H1 (cell line): Measurements from ENCODE around the gene WDR1. TPM values are rescaled to one million over a fixed set of nuclear protein-coding genes. Genes with fewer than 3 reads are reported as not detected.

Source experiments
- CTCF ChIA-PET: fragments of 300-600 bp; sonication (Branson Sonifier 250); formaldehyde crosslinking; loops from one replicate; lab custom pipeline; 2021; ENCODE audit not compliant: partially characterized antibody; lab: Charles Lee
- POLR2A ChIA-PET: fragments of 300-600 bp; sonication (Branson Sonifier 250); formaldehyde crosslinking; loops from one replicate; lab custom pipeline; 2021; ENCODE audit warnings: inconsistent platforms; ENCODE audit not compliant: partially characterized antibody; lab: Charles Lee
- DNase-seq, 2 experiments: peaks; one replicate each; pipeline versions ENCODE4 v3.0.0 to v3.0.0-alpha.2; 2010 to 2022; ENCODE audit warnings: low spot score in 2 of 2, low read depth in 1 of 2, mixed read lengths in 1 of 2
- FAIRE-seq: peaks from 2 replicates; lab custom pipeline; 2011; peaks lifted over from hg19 to GRCh38; lab: Jason Lieb, UNC
- H2AFZ ChIP-seq: 2 replicates; pipeline ENCODE4 v1.8.1; 2012; ENCODE audit warnings: low read length, inconsistent platforms
- H2AK5ac ChIP-seq: 2 replicates; pipeline ENCODE4 v1.6.1; 2013; ENCODE audit warnings: low read depth, low read length
- H2BK120ac ChIP-seq: replicated peaks from 2 replicates; pipeline ENCODE3; 2013; ENCODE audit warnings: low read depth, low read length, inconsistent platforms
- H2BK12ac ChIP-seq: 2 replicates; pipeline ENCODE4 v1.6.1; 2013; ENCODE audit warnings: low read depth, low read length
- H2BK15ac ChIP-seq: 2 replicates; pipeline ENCODE4 v1.6.1; 2013; ENCODE audit warnings: low read length
- H2BK20ac ChIP-seq: 2 replicates; pipeline ENCODE4 v1.6.1; 2013; ENCODE audit warnings: low read length
- H2BK5ac ChIP-seq: 2 replicates; pipeline ENCODE4 v1.6.1; 2013; ENCODE audit warnings: low read depth, low read length
- H3K14ac ChIP-seq: 2 replicates; pipeline ENCODE4 v1.6.1; 2013; ENCODE audit warnings: inconsistent platforms; ENCODE audit not compliant: insufficient read length
- H3K18ac ChIP-seq: 2 replicates; pipeline ENCODE4 v1.6.1; 2013; ENCODE audit warnings: low read length; ENCODE audit errors: extremely low read depth
- H3K23ac ChIP-seq: 2 replicates; pipeline ENCODE4 v1.6.1; 2013; ENCODE audit warnings: inconsistent platforms; ENCODE audit not compliant: insufficient read length
- H3K23me2 ChIP-seq: 2 replicates; pipeline ENCODE4 v1.6.1; 2013; ENCODE audit warnings: low read depth, low read length
- H3K27ac ChIP-seq: 2 replicates; pipeline ENCODE4 v1.6.1; 2011; ENCODE audit warnings: low read depth, low read length, inconsistent platforms
- H3K27me3 ChIP-seq, 4 experiments: replicated peaks in 1 of 4; 1 replicate in 1 of 4; 2 replicates in 3 of 4; pipeline versions ENCODE4 v1.6.1 to v1.8.1; 2011 to 2013; ENCODE audit warnings: low read length in 3 of 4, mild to moderate bottlenecking in 3 of 4, inconsistent platforms in 2 of 4, mixed read lengths in 2 of 4, moderate library complexity in 1 of 4; ENCODE audit not compliant: control insufficient read depth in 3 of 4, insufficient read depth in 3 of 4; ENCODE audit errors: extremely low read depth in 1 of 4
- H3K36me3 ChIP-seq, 4 experiments: 2 replicates each; pipeline versions ENCODE4 v1.6.1 to v1.8.1; 2011 to 2013; ENCODE audit warnings: mild to moderate bottlenecking in 4 of 4, low read length in 3 of 4, moderate library complexity in 2 of 4, control low read depth in 1 of 4, inconsistent platforms in 1 of 4; ENCODE audit not compliant: insufficient read depth in 4 of 4, control insufficient read depth in 2 of 4
- H3K4ac ChIP-seq: replicated peaks from 2 replicates; pipeline ENCODE3; 2013; ENCODE audit warnings: low read length, low read depth, mixed read lengths, inconsistent platforms; ENCODE audit not compliant: insufficient read length
- H3K4me1 ChIP-seq, 4 experiments: replicated peaks in 1 of 4; 1 replicate in 1 of 4; 2 replicates in 3 of 4; pipeline versions ENCODE4 v1.6.1 to v1.8.1; 2011 to 2013; ENCODE audit warnings: low read length in 3 of 4, inconsistent platforms in 2 of 4, mixed read lengths in 1 of 4; ENCODE audit not compliant: insufficient read depth in 4 of 4, control insufficient read depth in 3 of 4
- H3K4me2 ChIP-seq, 2 experiments: 2 replicates each; pipeline versions ENCODE4 v1.6.1 to v1.8.1; 2011 to 2013; ENCODE audit warnings: low read depth in 2 of 2, low read length in 2 of 2, control low read depth in 1 of 2, inconsistent platforms in 1 of 2, mild to moderate bottlenecking in 1 of 2; ENCODE audit not compliant: insufficient read depth in 1 of 2
- H3K4me3 ChIP-seq, 4 experiments: fragments of 200-600, 300-600 bp in 1 of 4; sonication (generic), shearing (Covaris generic), sonication (Bioruptor Twin) in 1 of 4; 2 replicates each; pipeline versions ENCODE4 v1.5.1 to v1.8.1; 2011 to 2016; ENCODE audit warnings: low read length in 4 of 4, low read depth in 3 of 4, control low read depth in 2 of 4, inconsistent platforms in 2 of 4, mild to moderate bottlenecking in 2 of 4, mixed read lengths in 1 of 4, moderate library complexity in 1 of 4; ENCODE audit not compliant: insufficient read depth in 2 of 4; ENCODE audit errors: extremely low read depth in 1 of 4
- H3K56ac ChIP-seq: replicated peaks from 2 replicates; pipeline ENCODE3; 2013; ENCODE audit warnings: low read depth, mild to moderate bottlenecking, mixed read lengths, low read length, inconsistent platforms; ENCODE audit not compliant: insufficient read length
- H3K79me1 ChIP-seq: 2 replicates; pipeline ENCODE4 v1.6.1; 2013; ENCODE audit warnings: low read depth, low read length, control low read depth
- H3K79me2 ChIP-seq, 2 experiments: 2 replicates each; pipeline versions ENCODE4 v1.6.1 to v1.8.1; 2012 to 2013; ENCODE audit warnings: low read length in 2 of 2, mild to moderate bottlenecking in 2 of 2, inconsistent platforms in 1 of 2; ENCODE audit not compliant: insufficient read depth in 2 of 2, control insufficient read depth in 1 of 2
- H3K9ac ChIP-seq, 4 experiments: replicated peaks in 1 of 4; 1 replicate in 1 of 4; 2 replicates in 3 of 4; pipeline versions ENCODE4 v1.6.1 to v1.8.1; 2011 to 2013; ENCODE audit warnings: low read depth in 3 of 4, low read length in 3 of 4, control low read depth in 2 of 4, mild to moderate bottlenecking in 2 of 4, moderate library complexity in 2 of 4, inconsistent platforms in 1 of 4; ENCODE audit errors: extremely low read depth in 1 of 4
- H3K9me3 ChIP-seq, 2 experiments: 2 replicates each; pipeline versions ENCODE4 v1.6.1 to v1.8.1; 2012 to 2013; ENCODE audit warnings: mild to moderate bottlenecking in 2 of 2, moderate library complexity in 2 of 2, control low read depth in 1 of 2, inconsistent platforms in 1 of 2, low read depth in 1 of 2, low read length in 1 of 2, mixed read lengths in 1 of 2; ENCODE audit not compliant: insufficient read depth in 2 of 2
- H4K20me1 ChIP-seq, 2 experiments: replicated peaks in 1 of 2; 2 replicates each; pipeline versions ENCODE3 to v1.8.1; 2011 to 2013; ENCODE audit warnings: inconsistent platforms in 2 of 2, low read length in 2 of 2, mild to moderate bottlenecking in 1 of 2; ENCODE audit not compliant: insufficient read depth in 2 of 2, control insufficient read depth in 1 of 2
- H4K5ac ChIP-seq: 2 replicates; pipeline ENCODE4 v1.6.1; 2013; ENCODE audit warnings: low read length, low read depth, mixed read lengths, inconsistent platforms; ENCODE audit not compliant: insufficient read length
- H4K8ac ChIP-seq: 2 replicates; pipeline ENCODE4 v1.8.0; 2013; ENCODE audit warnings: mild to moderate bottlenecking, moderate library complexity, low read length, inconsistent platforms; ENCODE audit not compliant: insufficient read depth; ENCODE audit errors: extremely low read depth
- H4K91ac ChIP-seq: replicated peaks from 2 replicates; pipeline ENCODE3; 2013; ENCODE audit warnings: low read length, mixed read lengths, inconsistent platforms; ENCODE audit not compliant: insufficient read length
- ASH2L ChIP-seq: fragments of 200-600, 300-600 bp; sonication (generic); IDR thresholded peaks from one replicate; pipeline ENCODE4 v1.7.1; 2017; ENCODE audit warnings: low read length
- CREB1 ChIP-seq: IDR thresholded peaks from 2 replicates; pipeline ENCODE4 v1.6.1; 2012; ENCODE audit warnings: inconsistent platforms
- EGR1 ChIP-seq: IDR thresholded peaks from 2 replicates; pipeline ENCODE4 v1.6.1; 2011; ENCODE audit warnings: low read depth, low read length, borderline replicate concordance
- KDM5A ChIP-seq: fragments of 200-600 bp; IDR thresholded peaks from 2 replicates; pipeline ENCODE4 v1.7.1; 2012; ENCODE audit warnings: mild to moderate bottlenecking, low read length, inconsistent platforms, mixed read lengths
- SIX5 ChIP-seq: IDR thresholded peaks from 2 replicates; pipeline ENCODE4 v1.6.1; 2011; ENCODE audit warnings: mild to moderate bottlenecking, low read depth, low read length
- WGBS, 2 experiments: shearing (Covaris generic) in 1 of 2; methylation state at CpG; one replicate each; pipeline versions ENCODE4 v1.1.6 to v1.1.7; 2013 to 2015; ENCODE audit warnings: low lambda C conversion rate in 2 of 2, mixed read lengths in 2 of 2, inconsistent platforms in 1 of 2, low coverage in 1 of 2, missing lambda C conversion rate in 1 of 2; ENCODE audit not compliant: insufficient replicate concordance in 2 of 2, insufficient coverage in 1 of 2, insufficient read length in 1 of 2; ENCODE audit errors: extremely low coverage in 1 of 2, missing lambda C conversion rate in 1 of 2; 5-methylcytosine and 5-hydroxymethylcytosine counted together
- polyA plus RNA-seq, 7 experiments: library from polyadenylated mRNA; depleted of rRNA in 3 of 7; stranded (reverse) in 5 of 7; unstranded in 2 of 7; fragments of >200 nt in 5 of 7; fragments of 200-250 nt in 2 of 7; gene quantifications; 1 replicate in 5 of 7; 2 replicates in 1 of 7; 4 replicates in 1 of 7; pipeline versions ENCODE4 v1.2.1 to v1.2.3, GENCODE V29; 2011 to 2013; ENCODE audit warnings: missing spikeins in 2 of 7, mixed read lengths in 2 of 7
- total RNA-seq: library from RNA; stranded (reverse); fragmentation: NEBNext Ultra II Directional; extraction: Animal tissue kit (Norgen Biotek cat#: 25700); gene quantifications from 2 replicates; pipeline ENCODE4 v1.2.1, GENCODE V29; 2021

WDR1 gene
- total and polyA plus RNA-seq, 2 of the 8 experiments (the other 6 are each of a cell fraction or from before 2014, with no cell fraction given), result 315 to 377 TPM

DNA sequence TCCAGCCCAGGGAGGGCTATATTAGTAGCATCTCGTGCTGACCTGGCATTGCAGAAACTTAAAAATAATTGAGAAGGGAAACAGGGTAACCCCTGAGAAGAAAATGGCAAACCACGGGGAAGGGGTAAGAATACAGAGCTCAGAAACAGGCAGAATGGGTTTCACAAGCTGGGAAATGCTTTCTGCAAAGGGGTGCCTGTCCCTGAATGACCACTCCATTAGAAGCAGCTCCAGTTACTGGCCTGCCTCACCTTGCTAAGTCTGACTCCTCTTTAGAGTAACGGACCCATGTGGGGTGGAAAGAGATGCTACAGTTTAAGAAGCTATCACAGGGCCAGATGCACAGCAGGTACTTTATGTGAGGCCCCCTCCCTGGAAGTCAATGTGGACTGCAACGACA, 2.5 kb downstream of the WDR1 start:
- H2BK5ac ChIP-seq, result no peak overlapping the region
- no peak for TF ChIP-seq EGR1
- TF ChIP-seq CREB1, result no peak
- TF ChIP-seq KDM5A, result no peak
- TF ChIP-seq ASH2L, result no peak
- no peak for TF ChIP-seq SIX5
- no peak overlapping the region for H3K56ac ChIP-seq
- no peak overlapping the region for H2AFZ ChIP-seq
- H3K4me1 ChIP-seq, result peaks cover 18 to 45% (median 29%) of the 10 kb centered on the region in 4 experiments
- no peak overlapping the region for H3K14ac ChIP-seq
- H4K8ac ChIP-seq, result no peak overlapping the region
- peaks cover 6% of the 10 kb centered on the region; the same call in 1 of the 2 replicates for H3K23me2 ChIP-seq
- no peaks in the 10 kb centered on the region for H3K9me3 ChIP-seq
- H3K36me3 ChIP-seq, result peaks cover 21 to 61% (median 44%) of the 10 kb centered on the region in 4 experiments
- H3K79me2 ChIP-seq, result peaks cover 34 to 69% of the 10 kb centered on the region in 2 experiments
- H3K4me2 ChIP-seq, result no peak overlapping the region; a peak in 1 of 4 replicates
- peak in 1 of 2 experiments; percentile 26 for DNase-seq
- no peak for FAIRE-seq
- no peak overlapping the region for H2BK12ac ChIP-seq
- no peak overlapping the region for H2AK5ac ChIP-seq
- peaks cover 28 to 30% of the 10 kb centered on the region in 2 experiments for H4K20me1 ChIP-seq
- no peak overlapping the region for H4K91ac ChIP-seq
- no peak overlapping the region for H2BK20ac ChIP-seq
- H3K4me3 ChIP-seq, result no peak overlapping the region
- no peak overlapping the region for H2BK15ac ChIP-seq
- no peak overlapping the region for H3K23ac ChIP-seq
- H2BK120ac ChIP-seq, result no peak overlapping the region
- POLR2A ChIA-PET, result interaction anchor here (0.6 to 13.7 kb wide), 9 partner anchors 8 to 81 kb away, joined by 3 to 197 read pairs (median 7); no protein-coding TSS in a partner anchor
- H3K4ac ChIP-seq, result no peak overlapping the region
- no peak overlapping the region for H4K5ac ChIP-seq
- no peak overlapping the region for H3K9ac ChIP-seq
- CTCF ChIA-PET, result interaction anchor here (1.1 to 1.4 kb wide), 2 partner anchors 9 to 18 kb away, joined by 3 to 5 read pairs; no protein-coding TSS in a partner anchor
- H3K79me1 ChIP-seq, result peaks cover 19% of the 10 kb centered on the region
- no peaks in the 10 kb centered on the region for H3K27me3 ChIP-seq
- WGBS, 2 experiments, result 90% methylated on average over 4 of the region's 4 CpGs; no CpG with 5 or more reads in 1 of the 2 experiments
- no peak overlapping the region for H3K18ac ChIP-seq
- no peak overlapping the region for H3K27ac ChIP-seq
